ENCODE results near the gene DGKH. TPM values are rescaled to one million over a fixed set of nuclear protein-coding genes. Genes with fewer than 3 reads are reported as not detected.

DGKH gene
- total and polyA plus RNA-seq, 2 donors (not counting 1 experiment from before 2014, with no cell fraction given) = 6.1 to 7.9 TPM

GRCh38 chr13:42151781-42152180 is 103.3 kb downstream of the DGKH start:
- H3K4me3 ChIP-seq (replicated peaks in 1 of 4; ENCODE audit: control extremely low read depth in 1 of 4, insufficient read depth in 1 of 4, low read depth in 3 of 4, low read length in 4 of 4) = no peak overlapping the region
- H3K4me1 ChIP-seq (ENCODE audit: control insufficient read depth, extremely low read depth, insufficient read depth, low read length) = no peaks in the 10 kb centered on the region
- no peak overlapping the region for H3K4me2 ChIP-seq (ENCODE audit: extremely low read depth, insufficient read depth, low read length)
- H3K79me2 ChIP-seq (ENCODE audit: control insufficient read depth, insufficient read depth, low read length) = no peaks in the 10 kb centered on the region
- no peaks in the 10 kb centered on the region for H4K20me1 ChIP-seq (ENCODE audit: control insufficient read depth, extremely low read depth, insufficient read depth, low read length)
- no peak overlapping the region for H3K27ac ChIP-seq (ENCODE audit: insufficient read depth, low read length)
- H3K36me3 ChIP-seq (ENCODE audit: control insufficient read depth, insufficient read depth, low read length) = no peaks in the 10 kb centered on the region
- H3K9me3 ChIP-seq (ENCODE audit: control insufficient read depth, insufficient read depth, low read depth, low read length) = no peaks in the 10 kb centered on the region
- H3K27me3 ChIP-seq (ENCODE audit: control insufficient read depth, insufficient read depth, low read length) = no peaks in the 10 kb centered on the region
- no peak for DNase-seq (ENCODE audit: low read depth in 2 of 2)
- no peak overlapping the region for H2AFZ ChIP-seq (ENCODE audit: low read length)
- TF ChIP-seq CTCF (conservative IDR thresholded peaks at IDR 0.05 in 1 of 2, IDR thresholded peaks at IDR 0.05 in 1 of 2; ENCODE audit: low read depth in 1 of 2, low read length in 2 of 2) = no peak
- no peak for TF ChIP-seq EZH2 (IDR thresholded peaks at IDR 0.05; ENCODE audit: low read length, missing control alignments)
- no peak overlapping the region for H3K9ac ChIP-seq (ENCODE audit: insufficient read depth, low read length)

GRCh38 chr13:42152495-42152894 is 104.0 kb downstream of the DGKH start:
- no peaks in the 10 kb centered on the region for H3K27me3 ChIP-seq (ENCODE audit: control insufficient read depth, insufficient read depth, low read length)
- H3K36me3 ChIP-seq (ENCODE audit: control insufficient read depth, insufficient read depth, low read length) = no peaks in the 10 kb centered on the region
- H2AFZ ChIP-seq (ENCODE audit: low read length) = no peak overlapping the region
- H3K9ac ChIP-seq (ENCODE audit: insufficient read depth, low read length) = no peak overlapping the region
- no peak overlapping the region for H3K4me2 ChIP-seq (ENCODE audit: extremely low read depth, insufficient read depth, low read length)
- no peaks in the 10 kb centered on the region for H4K20me1 ChIP-seq (ENCODE audit: control insufficient read depth, extremely low read depth, insufficient read depth, low read length)
- DNase-seq (ENCODE audit: low read depth in 2 of 2) = no peak
- no peak for TF ChIP-seq EZH2 (IDR thresholded peaks at IDR 0.05; ENCODE audit: low read length, missing control alignments)
- TF ChIP-seq CTCF (conservative IDR thresholded peaks at IDR 0.05 in 1 of 2, IDR thresholded peaks at IDR 0.05 in 1 of 2; ENCODE audit: low read depth in 1 of 2, low read length in 2 of 2) = no peak
- no peaks in the 10 kb centered on the region for H3K79me2 ChIP-seq (ENCODE audit: control insufficient read depth, insufficient read depth, low read length)
- H3K9me3 ChIP-seq (ENCODE audit: control insufficient read depth, insufficient read depth, low read depth, low read length) = no peaks in the 10 kb centered on the region
- H3K27ac ChIP-seq (ENCODE audit: insufficient read depth, low read length) = no peak overlapping the region
- no peaks in the 10 kb centered on the region for H3K4me1 ChIP-seq (ENCODE audit: control insufficient read depth, extremely low read depth, insufficient read depth, low read length)
- H3K4me3 ChIP-seq (replicated peaks in 1 of 4; ENCODE audit: control extremely low read depth in 1 of 4, insufficient read depth in 1 of 4, low read depth in 3 of 4, low read length in 4 of 4) = no peak overlapping the region

GRCh38 chr13:42153199-42154113 is 105.0 kb downstream of the DGKH start:
- H3K9me3 ChIP-seq (ENCODE audit: control insufficient read depth, insufficient read depth, low read depth, low read length) = no peaks in the 10 kb centered on the region
- no peak overlapping the region for H2AFZ ChIP-seq (ENCODE audit: low read length)
- no peaks in the 10 kb centered on the region for H3K4me1 ChIP-seq (ENCODE audit: control insufficient read depth, extremely low read depth, insufficient read depth, low read length)
- H3K79me2 ChIP-seq (ENCODE audit: control insufficient read depth, insufficient read depth, low read length) = no peaks in the 10 kb centered on the region
- DNase-seq (ENCODE audit: low read depth in 2 of 2) = no peak
- H3K27ac ChIP-seq (ENCODE audit: insufficient read depth, low read length) = no peak overlapping the region
- no peaks in the 10 kb centered on the region for H4K20me1 ChIP-seq (ENCODE audit: control insufficient read depth, extremely low read depth, insufficient read depth, low read length)
- H3K4me2 ChIP-seq (ENCODE audit: extremely low read depth, insufficient read depth, low read length) = no peak overlapping the region
- TF ChIP-seq CTCF (conservative IDR thresholded peaks at IDR 0.05 in 1 of 2, IDR thresholded peaks at IDR 0.05 in 1 of 2; ENCODE audit: low read depth in 1 of 2, low read length in 2 of 2) (no peak), EZH2 (IDR thresholded peaks at IDR 0.05; ENCODE audit: low read length, missing control alignments) (no peak)
- H3K27me3 ChIP-seq (ENCODE audit: control insufficient read depth, insufficient read depth, low read length) = no peaks in the 10 kb centered on the region
- H3K9ac ChIP-seq (ENCODE audit: insufficient read depth, low read length) = no peak overlapping the region
- H3K36me3 ChIP-seq (ENCODE audit: control insufficient read depth, insufficient read depth, low read length) = no peaks in the 10 kb centered on the region
- H3K4me3 ChIP-seq (replicated peaks in 1 of 4; ENCODE audit: control extremely low read depth in 1 of 4, insufficient read depth in 1 of 4, low read depth in 3 of 4, low read length in 4 of 4) = no peak overlapping the region

All from fibroblast of lung (primary cell).